SK-N-MC (cell line): Measurements from ENCODE around the gene TMEM245.

ENCODE experiments used
- EZH2 ChIP-seq: fragments of 200-600 bp; sonication (generic); IDR thresholded peaks from one replicate; pipeline ENCODE4 v1.6.1; 2017; ENCODE audit warnings: antibody characterized with exemption
- FOXP2 ChIP-seq: optimal IDR thresholded peaks from 2 replicates; pipeline ENCODE3; 2011; ENCODE audit warnings: mild to moderate bottlenecking, moderate library complexity; ENCODE audit not compliant: insufficient read depth; ENCODE audit errors: extremely low read length, control extremely low read depth
- POLR2AphosphoS5 ChIP-seq: IDR thresholded peaks from 2 replicates; pipeline ENCODE4 v1.6.1; 2012; ENCODE audit warnings: mild to moderate bottlenecking, low read depth, low read length, borderline replicate concordance

GRCh38 chr9:109092051-109092580 is 27.6 kb downstream of the TMEM245 start:
- no peak for TF ChIP-seq POLR2AphosphoS5
- no peak for TF ChIP-seq EZH2
- TF ChIP-seq FOXP2: no peak
